Liver (tissue), 9 donors: Measurements from ENCODE around the gene FHDC1. TPM values are rescaled to one million over a fixed set of nuclear protein-coding genes. Genes with fewer than 3 reads are reported as not detected.

Experiments used
- DNase-seq: peaks from one replicate; pipeline ENCODE4 v3.0.0-alpha.2; 2017; ENCODE audit warnings: low spot score
- H3K27ac ChIP-seq, 2 donors: one replicate each; pipeline ENCODE4 v1.7.0; 2013; ENCODE audit warnings: inconsistent platforms in 2 of 2, low read length in 2 of 2, control low read depth in 1 of 2, low read depth in 1 of 2, mild to moderate bottlenecking in 1 of 2
- H3K27me3 ChIP-seq, 4 donors: one replicate each; pipeline versions ENCODE4 v1.6.1 to v1.7.0; 2013; ENCODE audit warnings: low read length in 3 of 4, inconsistent platforms in 1 of 4, mild to moderate bottlenecking in 1 of 4, moderate library complexity in 1 of 4; ENCODE audit not compliant: control insufficient read depth in 4 of 4, insufficient read depth in 4 of 4
- H3K36me3 ChIP-seq, 4 donors: one replicate each; pipeline versions ENCODE4 v1.6.1 to v1.7.0; 2013; ENCODE audit warnings: low read length in 3 of 4, mild to moderate bottlenecking in 3 of 4, low read depth in 1 of 4, moderate library complexity in 1 of 4; ENCODE audit not compliant: control insufficient read depth in 4 of 4, insufficient read depth in 3 of 4
- H3K4me1 ChIP-seq, 4 donors: one replicate each; pipeline versions ENCODE4 v1.6.1 to v1.7.0; 2013; ENCODE audit warnings: low read length in 3 of 4, mild to moderate bottlenecking in 3 of 4, moderate library complexity in 1 of 4; ENCODE audit not compliant: control insufficient read depth in 4 of 4, insufficient read depth in 4 of 4
- H3K4me3 ChIP-seq, 3 donors: one replicate each; pipeline versions ENCODE4 v1.6.1 to v1.7.0; 2013; ENCODE audit warnings: low read length in 3 of 3, control low read depth in 1 of 3, low read depth in 1 of 3, mild to moderate bottlenecking in 1 of 3
- H3K9ac ChIP-seq, 2 donors: one replicate each; pipeline ENCODE4 v1.7.0; 2013; ENCODE audit warnings: low read length in 2 of 2, mild to moderate bottlenecking in 2 of 2, moderate library complexity in 2 of 2, control low read depth in 1 of 2, low read depth in 1 of 2
- H3K9me3 ChIP-seq, 4 donors: one replicate each; pipeline versions ENCODE4 v1.6.1 to v1.7.0; 2013; ENCODE audit warnings: low read length in 3 of 4; ENCODE audit not compliant: control insufficient read depth in 4 of 4
- ATF3 ChIP-seq: IDR thresholded peaks from 2 replicates; pipeline ENCODE4 v1.6.1; 2016; ENCODE audit warnings: antibody characterized with exemption
- CTCF ChIP-seq: fragments of 150-350 bp; IDR thresholded peaks from 2 replicates; pipeline ENCODE4 v1.5.1; 2017; ENCODE audit warnings: improper control_type of control experiment, low read depth, low read length; ENCODE audit not compliant: missing input control
- EGR1 ChIP-seq, 2 donors: IDR thresholded peaks; 2 replicates each; pipeline ENCODE4 v1.6.1; 2016 to 2018; ENCODE audit warnings: antibody characterized with exemption in 2 of 2, low read depth in 2 of 2
- FOXA1 ChIP-seq: IDR thresholded peaks from 2 replicates; pipeline ENCODE4 v1.6.1; 2016; ENCODE audit warnings: antibody characterized with exemption
- FOXA2 ChIP-seq: IDR thresholded peaks from 2 replicates; pipeline ENCODE4 v1.6.1; 2016; ENCODE audit warnings: antibody characterized with exemption
- GABPA ChIP-seq, 2 donors: IDR thresholded peaks in 1 of 2; conservative IDR thresholded peaks in 1 of 2; 2 replicates each; pipeline ENCODE4 v1.6.1; 2016; ENCODE audit warnings: antibody characterized with exemption in 2 of 2, mild to moderate bottlenecking in 1 of 2, moderate library complexity in 1 of 2
- HNF4A ChIP-seq, 2 donors: conservative IDR thresholded peaks; 2 replicates each; pipeline ENCODE4 v1.6.1; 2016; ENCODE audit warnings: antibody characterized with exemption in 2 of 2, mild to moderate bottlenecking in 2 of 2
- HNF4G ChIP-seq: IDR thresholded peaks from 2 replicates; pipeline ENCODE4 v1.6.1; 2016; ENCODE audit warnings: antibody characterized with exemption
- JUND ChIP-seq, 2 donors: IDR thresholded peaks; 2 replicates each; pipeline ENCODE4 v1.6.1; 2016; ENCODE audit warnings: antibody characterized with exemption in 2 of 2
- MAX ChIP-seq: IDR thresholded peaks from 2 replicates; pipeline ENCODE4 v1.6.1; 2016; ENCODE audit warnings: antibody characterized with exemption
- NR2F2 ChIP-seq: IDR thresholded peaks from 2 replicates; pipeline ENCODE4 v1.6.1; 2016; ENCODE audit warnings: antibody characterized with exemption
- RAD21 ChIP-seq, 2 donors: IDR thresholded peaks; 2 replicates each; pipeline ENCODE4 v1.6.1; 2016; ENCODE audit warnings: antibody characterized with exemption in 2 of 2, mild to moderate bottlenecking in 2 of 2
- REST ChIP-seq: IDR thresholded peaks from 2 replicates; pipeline ENCODE4 v1.6.1; 2016; ENCODE audit warnings: antibody characterized with exemption, mild to moderate bottlenecking
- RXRA ChIP-seq, 2 donors: IDR thresholded peaks; 2 replicates each; pipeline ENCODE4 v1.6.1; 2017 to 2018; ENCODE audit warnings: antibody characterized with exemption in 2 of 2, mild to moderate bottlenecking in 1 of 2
- SP1 ChIP-seq: IDR thresholded peaks from 2 replicates; pipeline ENCODE4 v1.6.1; 2018; ENCODE audit warnings: antibody characterized with exemption, mild to moderate bottlenecking
- TAF1 ChIP-seq: conservative IDR thresholded peaks from 2 replicates; pipeline ENCODE4 v1.6.1; 2016; ENCODE audit warnings: antibody characterized with exemption, mild to moderate bottlenecking
- YY1 ChIP-seq: IDR thresholded peaks from 2 replicates; pipeline ENCODE4 v1.6.1; 2016; ENCODE audit warnings: antibody characterized with exemption, mild to moderate bottlenecking
- ZBTB33 ChIP-seq: IDR thresholded peaks from 2 replicates; pipeline ENCODE4 v1.6.1; 2016; ENCODE audit warnings: antibody characterized with exemption
- WGBS: extraction: QIAGEN DNeasy Blood & Tissue Kit; methylation state at CpG from one replicate; pipeline ENCODE4 v1.1.7; 2013; 5-methylcytosine and 5-hydroxymethylcytosine counted together
- polyA plus RNA-seq, 2 donors: library from polyadenylated mRNA; stranded (reverse) in 1 of 2; unstranded in 1 of 2; fragments of 200-250 nt in 1 of 2; fragments of >200 nt in 1 of 2; fragmentation: Nextera tagmentation in 1 of 2; extraction: Ambion mirVana in 1 of 2; gene quantifications; one replicate each; pipeline versions ENCODE4 v1.2.1 to v1.2.3, GENCODE V29; 2013 to 2015
- total RNA-seq, 2 donors: library from RNA; depleted of rRNA; stranded (reverse); fragments of >200 nt; gene quantifications; one replicate each; pipeline ENCODE4 v1.2.3, GENCODE V29; 2014
- donor health status: healthy.
- donor health status: healthy.
- donor health status: healthy.
- donor health status: healthy.
- donor health status: healthy.

FHDC1 gene
- total and polyA plus RNA-seq, 4 donors: 0.06 to 33.0 (median 0.11) TPM

- TF ChIP-seq CTCF: no peak
Observed at GRCh38 chr4:152981278-152981677, 45.2 kb downstream of the FHDC1 start (continued).

- no peaks in the 10 kb centered on the region for H3K9me3 ChIP-seq
- H3K9ac ChIP-seq: no peak overlapping the region
- TF ChIP-seq SP1: no peak
- TF ChIP-seq FOXA2: no peak
- TF ChIP-seq HNF4A (conservative IDR thresholded peaks at IDR 0.05): no peak
- TF ChIP-seq EGR1 (IDR thresholded peaks at IDR 0.05; ENCODE audit: low read depth in 2 of 2): no peak
- TF ChIP-seq NR2F2: no peak
- TF ChIP-seq HNF4G: no peak
- no peak for TF ChIP-seq MAX
- no peak for TF ChIP-seq GABPA (IDR thresholded peaks at IDR 0.05 in 1 of 2, conservative IDR thresholded peaks at IDR 0.05 in 1 of 2)
- TF ChIP-seq FOXA1: no peak
- no peak for TF ChIP-seq CTCF
- no peak for TF ChIP-seq ATF3
- no peak for TF ChIP-seq YY1
- no peak for TF ChIP-seq TAF1
- no peak overlapping the region for H3K27ac ChIP-seq
- H3K27me3 ChIP-seq: no peaks in the 10 kb centered on the region
- 84% methylated on average over 4 of the region's 4 CpGs for WGBS
- no peak overlapping the region for H3K4me3 ChIP-seq
- no peak for DNase-seq
- no peaks in the 10 kb centered on the region for H3K4me1 ChIP-seq
- no peaks in the 10 kb centered on the region for H3K36me3 ChIP-seq
Observed at GRCh38 chr4:152981842-152982241, 45.7 kb downstream of the FHDC1 start.

GRCh38 chr4:152983221-152983620, 47.1 kb downstream of the FHDC1 start:
- WGBS: 47% methylated on average over 7 of the region's 7 CpGs
- DNase-seq: no peak
- H3K4me1 ChIP-seq: no peaks in the 10 kb centered on the region
- H3K9me3 ChIP-seq: no peaks in the 10 kb centered on the region
- H3K9ac ChIP-seq: no peak overlapping the region
- H3K27ac ChIP-seq: no peak overlapping the region
- no peak overlapping the region for H3K4me3 ChIP-seq
- H3K27me3 ChIP-seq: no peaks in the 10 kb centered on the region
- no peaks in the 10 kb centered on the region for H3K36me3 ChIP-seq
- TF ChIP-seq TAF1: no peak
- TF ChIP-seq CTCF: no peak
- no peak for TF ChIP-seq EGR1 (IDR thresholded peaks at IDR 0.05; ENCODE audit: low read depth in 2 of 2)
- no peak for TF ChIP-seq RAD21 (IDR thresholded peaks at IDR 0.05)
- no peak for TF ChIP-seq RXRA (IDR thresholded peaks at IDR 0.05)
- TF ChIP-seq REST: no peak
- TF ChIP-seq ZBTB33: no peak
- no peak for TF ChIP-seq HNF4A (conservative IDR thresholded peaks at IDR 0.05)
- no peak for TF ChIP-seq ATF3
- TF ChIP-seq FOXA1: no peak
- TF ChIP-seq JUND (IDR thresholded peaks at IDR 0.05): no peak
- no peak for TF ChIP-seq GABPA (IDR thresholded peaks at IDR 0.05 in 1 of 2, conservative IDR thresholded peaks at IDR 0.05 in 1 of 2)
- TF ChIP-seq SP1: no peak
- TF ChIP-seq NR2F2: no peak
